Keratinocyte (primary cell): ENCODE data around the gene FAM219B. TPM values are rescaled to one million over a fixed set of nuclear protein-coding genes. Genes with fewer than 3 reads are reported as not detected.

Experiments used
- DNase-seq: peaks from one replicate; pipeline ENCODE4 v3.0.0-alpha.2; 2011; ENCODE audit warnings: low read depth, missing footprints, low spot score
- FAIRE-seq: peaks from 2 replicates; lab custom pipeline; 2011; peaks lifted over from hg19 to GRCh38; lab: Jason Lieb, UNC
- H2AFZ ChIP-seq: 2 replicates; pipeline ENCODE4 v1.6.0; 2012; ENCODE audit warnings: low read length, control low read depth, inconsistent platforms; ENCODE audit not compliant: control insufficient read depth
- H3K27ac ChIP-seq: 2 replicates; pipeline ENCODE4 v1.5.1; 2011; ENCODE audit warnings: low read length; ENCODE audit not compliant: control insufficient read depth, insufficient read depth
- H3K27me3 ChIP-seq: 3 replicates; pipeline ENCODE4 v1.6.0; 2011; ENCODE audit warnings: low read length; ENCODE audit not compliant: control insufficient read depth, insufficient read depth; ENCODE audit errors: extremely low read depth
- H3K36me3 ChIP-seq, 2 experiments: 2 replicates in 1 of 2; 3 replicates in 1 of 2; pipeline ENCODE4 v1.5.1; 2011; ENCODE audit warnings: low read length in 2 of 2, mild to moderate bottlenecking in 1 of 2; ENCODE audit not compliant: control insufficient read depth in 2 of 2, insufficient read depth in 2 of 2; ENCODE audit errors: extremely low read depth in 1 of 2
- H3K4me1 ChIP-seq: 3 replicates; pipeline ENCODE4 v1.5.1; 2011; ENCODE audit warnings: low read length; ENCODE audit not compliant: control insufficient read depth, insufficient read depth; ENCODE audit errors: extremely low read depth
- H3K4me2 ChIP-seq: 3 replicates; pipeline ENCODE4 v1.6.0; 2011; ENCODE audit warnings: low read depth, low read length; ENCODE audit not compliant: control insufficient read depth, insufficient read depth; ENCODE audit errors: extremely low read depth
- H3K4me3 ChIP-seq, 3 experiments: fragments of 200-600 bp in 1 of 3; sonication (generic) in 1 of 3; 2 replicates in 2 of 3; 3 replicates in 1 of 3; pipeline ENCODE4 v1.5.1; 2011 to 2016; ENCODE audit warnings: low read length in 3 of 3, mild to moderate bottlenecking in 3 of 3, control low read depth in 2 of 3, inconsistent platforms in 1 of 3, low read depth in 1 of 3, mixed read lengths in 1 of 3, mixed run types in 1 of 3, moderate library complexity in 1 of 3; ENCODE audit not compliant: control insufficient read depth in 2 of 3, insufficient read depth in 2 of 3; ENCODE audit errors: extremely low read depth in 1 of 3
- H3K79me2 ChIP-seq: 2 replicates; pipeline ENCODE4 v1.6.0; 2012; ENCODE audit warnings: low read length; ENCODE audit not compliant: control insufficient read depth, insufficient read depth
- H3K9ac ChIP-seq: 3 replicates; pipeline ENCODE4 v1.6.0; 2011; ENCODE audit warnings: low read length; ENCODE audit not compliant: control insufficient read depth, insufficient read depth; ENCODE audit errors: extremely low read depth
- H3K9me1 ChIP-seq: 3 replicates; pipeline ENCODE4 v1.6.0; 2011; ENCODE audit warnings: low read length; ENCODE audit not compliant: control insufficient read depth, insufficient read depth; ENCODE audit errors: extremely low read depth
- H3K9me3 ChIP-seq: 2 replicates; pipeline ENCODE4 v1.5.1; 2012; ENCODE audit warnings: low read depth, low read length; ENCODE audit not compliant: control insufficient read depth
- H4K20me1 ChIP-seq: 3 replicates; pipeline ENCODE4 v1.6.0; 2011; ENCODE audit warnings: low read length; ENCODE audit not compliant: control insufficient read depth, insufficient read depth; ENCODE audit errors: extremely low read depth
- EZH2 ChIP-seq: IDR thresholded peaks from one replicate; pipeline ENCODE4 v1.6.1; 2012; ENCODE audit warnings: inconsistent platforms, mild to moderate bottlenecking, low read length, moderate library complexity
- dilution Hi-C: fragments of 300-500 bp; cut with MboI; formaldehyde crosslinking; loops from one replicate; pipeline ENCODE4 v1.7.0; 2020; ENCODE audit warnings: low sequenced_read_pairs; ENCODE audit not compliant: extremely low pct_ligation_motif_present
- polyA plus RNA-seq, 5 experiments: library from polyadenylated mRNA; depleted of rRNA in 3 of 5; stranded (reverse) in 3 of 5; stranded (forward) in 1 of 5; unstranded in 1 of 5; fragments of >200 nt; gene quantifications; 1 replicate in 1 of 5; 2 replicates in 3 of 5; 3 replicates in 1 of 5; pipeline versions ENCODE4 v1.2.1 to v1.2.3, GENCODE V29; 2011 to 2012; ENCODE audit warnings: missing spikeins in 2 of 5, low read depth in 1 of 5, low replicate concordance in 1 of 5
- TF ChIP-seq, protein P1 (sequence below), 3 experiments: IDR thresholded peaks in 1 of 3; conservative IDR thresholded peaks in 1 of 3; optimal IDR thresholded peaks in 1 of 3; 2 replicates in 2 of 3; 3 replicates in 1 of 3; pipeline versions ENCODE3 to v1.5.1; 2011; ENCODE audit warnings: low read length in 3 of 3, mild to moderate bottlenecking in 3 of 3, moderate library complexity in 2 of 3, control low read depth in 1 of 3, inconsistent platforms in 1 of 3; ENCODE audit not compliant: insufficient read depth in 2 of 3; ENCODE audit errors: extremely low read depth in 1 of 3

FAM219B gene
- polyA plus RNA-seq, 1 donor (not counting 4 experiments of a cell fraction or from before 2014, with no cell fraction given) = 45.4 TPM

DNA sequence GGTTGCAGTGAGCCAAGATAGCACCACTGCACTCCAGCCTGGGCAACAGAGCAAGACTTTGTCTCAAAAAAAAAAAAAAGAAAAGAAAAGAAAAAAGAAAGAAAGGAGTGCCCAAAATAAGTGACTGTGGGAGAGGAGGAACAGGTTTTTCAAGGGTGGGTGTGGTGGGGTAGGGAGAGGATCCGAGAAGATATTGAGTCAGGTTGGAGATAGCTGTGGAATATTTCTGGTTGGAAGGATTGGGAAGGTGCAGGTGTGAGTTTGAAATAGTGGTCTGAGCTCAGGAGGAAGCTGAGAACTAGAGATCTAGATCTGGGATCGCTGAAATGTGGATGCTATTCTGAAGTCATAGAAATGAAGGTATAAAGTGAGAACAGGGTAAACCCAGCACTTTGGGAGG lies 41.3 kb downstream of the FAM219B start:
- peak overlapping the region; percentile 62 for H3K27ac ChIP-seq
- H3K9ac ChIP-seq = no peak overlapping the region
- H3K4me3 ChIP-seq = no peak overlapping the region
- H3K4me2 ChIP-seq = peak overlapping the region; percentile 45
- peaks cover 46% of the 10 kb centered on the region for H3K79me2 ChIP-seq
- H3K9me1 ChIP-seq = peaks cover 4% of the 10 kb centered on the region
- peaks cover 5% of the 10 kb centered on the region for H4K20me1 ChIP-seq
- no peaks in the 10 kb centered on the region for H3K9me3 ChIP-seq
- peaks cover 66% of the 10 kb centered on the region for H3K4me1 ChIP-seq
- TF ChIP-seq, protein P1, sequence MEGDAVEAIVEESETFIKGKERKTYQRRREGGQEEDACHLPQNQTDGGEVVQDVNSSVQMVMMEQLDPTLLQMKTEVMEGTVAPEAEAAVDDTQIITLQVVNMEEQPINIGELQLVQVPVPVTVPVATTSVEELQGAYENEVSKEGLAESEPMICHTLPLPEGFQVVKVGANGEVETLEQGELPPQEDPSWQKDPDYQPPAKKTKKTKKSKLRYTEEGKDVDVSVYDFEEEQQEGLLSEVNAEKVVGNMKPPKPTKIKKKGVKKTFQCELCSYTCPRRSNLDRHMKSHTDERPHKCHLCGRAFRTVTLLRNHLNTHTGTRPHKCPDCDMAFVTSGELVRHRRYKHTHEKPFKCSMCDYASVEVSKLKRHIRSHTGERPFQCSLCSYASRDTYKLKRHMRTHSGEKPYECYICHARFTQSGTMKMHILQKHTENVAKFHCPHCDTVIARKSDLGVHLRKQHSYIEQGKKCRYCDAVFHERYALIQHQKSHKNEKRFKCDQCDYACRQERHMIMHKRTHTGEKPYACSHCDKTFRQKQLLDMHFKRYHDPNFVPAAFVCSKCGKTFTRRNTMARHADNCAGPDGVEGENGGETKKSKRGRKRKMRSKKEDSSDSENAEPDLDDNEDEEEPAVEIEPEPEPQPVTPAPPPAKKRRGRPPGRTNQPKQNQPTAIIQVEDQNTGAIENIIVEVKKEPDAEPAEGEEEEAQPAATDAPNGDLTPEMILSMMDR (optimal IDR thresholded peaks at IDR 0.05 in 1 of 3, IDR thresholded peaks at IDR 0.05 in 1 of 3, conservative IDR thresholded peaks at IDR 0.05 in 1 of 3; ENCODE audit: extremely low read depth in 1 of 3, insufficient read depth in 2 of 3, low read length in 3 of 3) = no peak
- no peak for TF ChIP-seq EZH2
- dilution Hi-C loops = no loop called here
- DNase-seq (no peak), FAIRE-seq (no peak)
- H2AFZ ChIP-seq = no peak overlapping the region
- no peaks in the 10 kb centered on the region for H3K27me3 ChIP-seq
- H3K36me3 ChIP-seq = peaks cover 0 to 1% of the 10 kb centered on the region in 2 experiments

DNA sequence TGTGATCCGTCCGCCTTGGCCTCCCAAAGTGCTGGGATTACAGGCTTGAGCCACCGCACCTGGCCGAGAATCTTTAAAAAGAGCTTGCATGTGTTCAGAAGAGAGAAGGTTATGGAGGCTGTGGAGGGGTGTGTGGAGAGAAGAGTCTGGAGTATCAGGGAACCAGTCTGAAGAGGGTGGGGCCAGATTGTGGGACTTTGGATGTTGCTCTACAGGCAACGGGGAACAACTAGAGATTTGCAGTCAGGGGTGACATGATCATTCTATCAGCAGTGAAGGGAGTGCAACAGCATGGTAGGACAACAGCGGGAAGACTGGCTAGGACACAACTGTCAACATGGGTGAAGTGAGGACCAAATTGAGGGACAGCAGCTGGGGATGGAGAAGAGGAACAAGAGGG lies 42.4 kb downstream of the FAM219B start:
- H3K79me2 ChIP-seq = peaks cover 40% of the 10 kb centered on the region
- peak overlapping the region; percentile 45 for H3K27ac ChIP-seq
- DNase-seq (no peak), FAIRE-seq (no peak)
- peaks cover 0 to 1% of the 10 kb centered on the region in 2 experiments for H3K36me3 ChIP-seq
- H3K27me3 ChIP-seq = no peaks in the 10 kb centered on the region
- dilution Hi-C loops = no loop called here
- TF ChIP-seq EZH2 = no peak
- TF ChIP-seq, protein P1 (optimal IDR thresholded peaks at IDR 0.05 in 1 of 3, IDR thresholded peaks at IDR 0.05 in 1 of 3, conservative IDR thresholded peaks at IDR 0.05 in 1 of 3; ENCODE audit: extremely low read depth in 1 of 3, insufficient read depth in 2 of 3, low read length in 3 of 3) = no peak
- no peak overlapping the region for H3K4me2 ChIP-seq
- H3K9ac ChIP-seq = no peak overlapping the region
- no peak overlapping the region for H2AFZ ChIP-seq
- no peaks in the 10 kb centered on the region for H3K9me3 ChIP-seq
- no peak overlapping the region for H3K4me3 ChIP-seq
- H4K20me1 ChIP-seq = no peaks in the 10 kb centered on the region
- peaks cover 4% of the 10 kb centered on the region for H3K9me1 ChIP-seq
- H3K4me1 ChIP-seq = peaks cover 56% of the 10 kb centered on the region
